Astrocyte of the spinal cord (primary cell): ENCODE data around the gene PTPRN.

Source experiments
- DNase-seq: peaks from one replicate; pipeline ENCODE4 v3.0.0; 2011; ENCODE audit warnings: low read depth, low spot score
- H3K4me3 ChIP-seq: 2 replicates; pipeline ENCODE4 v1.5.1; 2011; ENCODE audit warnings: low read depth, mild to moderate bottlenecking, low read length, moderate library complexity
- CTCF ChIP-seq: IDR thresholded peaks from 2 replicates; pipeline ENCODE4 v1.5.1; 2012; ENCODE audit warnings: low read depth, mild to moderate bottlenecking, low read length, inconsistent platforms
- in situ Hi-C: cut with HindIII; loops from 2 replicates; pipeline ENCODE4 v1.10.0; 2017; ENCODE audit warnings: low sequenced_read_pairs

PTPRN gene

DNA sequence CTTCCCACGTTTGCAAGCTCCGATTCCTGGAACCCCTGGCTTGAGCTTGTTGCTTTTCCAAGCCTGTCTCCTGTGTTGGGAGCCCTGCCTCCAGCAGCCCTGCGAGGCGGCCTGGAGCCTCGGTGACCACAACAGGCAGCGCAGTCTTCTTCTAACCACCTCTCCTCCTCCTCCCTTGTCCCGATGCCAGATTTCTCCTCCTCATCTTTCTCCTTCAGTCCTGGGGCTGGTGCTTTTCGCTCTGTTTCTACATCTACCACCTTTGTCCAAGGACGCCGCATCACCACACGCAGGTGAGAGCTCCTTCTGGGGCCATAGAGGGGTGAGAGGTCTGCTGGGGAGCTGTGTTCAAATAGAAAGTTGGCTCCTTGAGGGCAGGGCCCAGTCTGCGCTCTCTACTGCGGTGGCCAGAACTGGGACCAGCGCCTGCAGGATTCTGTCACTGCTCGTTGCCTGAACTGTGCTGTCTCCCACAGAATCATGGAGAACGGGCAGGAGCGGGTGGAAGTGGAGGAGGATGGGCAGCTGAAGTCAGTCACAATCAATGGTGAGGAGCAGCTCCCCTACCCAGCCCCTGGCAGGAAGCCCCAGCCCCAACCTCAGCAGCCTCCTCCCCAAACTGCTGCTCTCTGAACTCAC is 26.1 kb downstream of the PTPRN start:
- DNase-seq, result no peak
- in situ Hi-C loops, result no loop called here
- H3K4me3 ChIP-seq, result no peak overlapping the region
- TF ChIP-seq CTCF, result no peak

DNA sequence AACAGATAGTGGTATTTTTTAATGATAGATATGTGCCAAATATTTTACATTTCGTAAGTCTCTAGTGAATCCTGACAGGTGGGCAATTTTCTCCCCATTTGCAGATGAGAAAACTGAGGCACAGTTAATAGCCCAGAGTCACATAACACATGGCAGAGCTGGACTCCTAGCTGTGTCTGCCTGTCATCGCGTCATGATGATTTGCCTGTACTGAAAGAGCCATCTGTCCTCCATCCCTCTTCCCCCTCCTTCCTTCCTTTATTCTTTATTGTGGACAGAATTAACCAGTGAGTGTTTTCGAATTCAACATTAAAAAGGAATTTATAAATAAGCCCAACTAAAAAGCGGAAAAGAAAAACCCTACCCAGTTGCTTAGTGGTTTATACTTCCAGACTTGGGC is 26.8 kb downstream of the PTPRN start:
- no peak for TF ChIP-seq CTCF
- no peak overlapping the region for H3K4me3 ChIP-seq
- no peak for DNase-seq
- in situ Hi-C loops, result no loop called here

DNA sequence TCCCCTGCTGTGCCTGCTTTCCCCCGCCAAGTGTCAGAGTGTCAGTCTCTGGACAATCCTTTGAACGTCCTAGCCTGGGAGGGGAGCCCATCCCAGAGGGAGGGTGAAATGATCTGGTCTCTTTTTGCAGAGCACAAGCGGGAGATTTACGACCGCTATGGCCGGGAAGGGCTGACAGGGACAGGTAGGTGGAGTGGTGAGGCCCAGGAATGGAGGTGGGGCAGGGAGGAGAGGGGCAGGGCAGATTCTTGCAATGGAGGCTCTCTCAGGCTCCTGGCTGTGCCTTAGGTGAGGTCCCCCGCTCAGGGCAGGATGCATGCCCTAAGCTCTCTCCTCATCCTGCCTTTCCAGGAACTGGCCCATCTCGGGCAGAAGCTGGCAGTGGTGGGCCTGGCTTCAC is 27.6 kb downstream of the PTPRN start:
- in situ Hi-C loops, result no loop called here
- H3K4me3 ChIP-seq, result no peak overlapping the region
- no peak for DNase-seq
- no peak for TF ChIP-seq CTCF

GRCh38 chr2:219280651-219281050 is 28.6 kb downstream of the PTPRN start:
- in situ Hi-C loops, result no loop called here
- H3K4me3 ChIP-seq, result no peak overlapping the region
- DNase-seq, result no peak
- TF ChIP-seq CTCF, result no peak

- in situ Hi-C loops, result no loop called here
- DNase-seq, result no peak
- TF ChIP-seq CTCF, result no peak
- H3K4me3 ChIP-seq, result peak overlapping the region; percentile 63
These were observed 29.2 kb downstream of the PTPRN start for GRCh38 chr2:219279916-219280516.

DNA sequence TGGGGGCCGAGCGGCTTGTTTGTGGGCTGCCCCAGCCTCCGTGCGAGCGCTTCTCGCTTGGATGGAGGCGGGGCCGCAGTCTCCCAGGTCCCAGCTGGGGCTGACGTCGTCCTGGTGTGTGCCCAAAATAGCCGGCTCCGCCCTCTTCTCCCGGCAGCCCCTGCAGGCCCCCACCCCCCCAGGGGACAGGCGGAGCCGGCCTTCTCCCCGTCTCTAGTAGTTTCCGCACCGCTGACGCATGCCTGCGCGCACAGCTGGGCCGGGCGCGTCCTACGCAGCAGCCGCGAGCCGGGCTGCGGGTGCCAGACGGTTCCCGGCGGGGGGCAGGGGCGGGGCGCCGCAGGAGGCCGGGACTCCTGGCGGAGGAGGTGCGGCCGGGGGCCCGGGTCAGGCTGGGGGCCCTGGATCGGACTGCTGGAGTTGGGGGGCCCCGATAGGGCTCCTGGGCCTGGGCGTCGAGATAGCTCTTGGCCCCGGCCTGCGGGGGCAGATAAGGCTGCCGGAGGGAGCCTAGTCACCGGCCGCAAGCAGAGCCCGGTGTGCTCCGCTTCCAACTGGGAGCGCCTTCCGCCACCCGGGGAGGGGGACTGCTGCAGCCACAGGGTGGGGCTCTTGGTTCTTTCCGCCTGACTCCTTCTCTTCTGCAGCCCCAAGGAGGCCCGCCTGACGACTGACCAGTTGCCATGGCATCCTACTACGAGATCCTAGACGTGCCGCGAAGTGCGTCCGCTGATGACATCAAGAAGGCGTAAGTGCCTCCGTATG is 29.9 kb downstream of the PTPRN start, which contains the start of gene DNAJB2:
Gene DNAJB2 (plus strand): TSS at position 216 of the 765 bp plus-strand sequence. CDS start 468 bp downstream, at position 684.
- H3K4me3 ChIP-seq, result peak within 1 kb of the TSS; percentile 63
- DNase-seq, result peak; percentile 99
- peak; percentile 27 for TF ChIP-seq CTCF
- in situ Hi-C loops, result no loop called here
